Endodermal cell (in vitro differentiated cells): ENCODE results near the gene CLEC4E. TPM values are rescaled to one million over a fixed set of nuclear protein-coding genes. Genes with fewer than 3 reads are reported as not detected.
A peak's percentile ranks its signal among the peaks of the same experiment; 100 is the strongest.

ENCODE experiments used
- DNase-seq: peaks from one replicate; pipeline ENCODE4 v3.0.0-alpha.2; 2017
- H3K27ac ChIP-seq: 2 replicates; pipeline ENCODE4 v1.5.1; 2013; ENCODE audit warnings: mild to moderate bottlenecking, low read depth, low read length, moderate library complexity
- H3K27me3 ChIP-seq: 2 replicates; pipeline ENCODE4 v1.6.1; 2013; ENCODE audit warnings: mild to moderate bottlenecking, low read length, moderate library complexity; ENCODE audit not compliant: insufficient read depth, control insufficient read depth, poor library complexity, severe bottlenecking
- H3K36me3 ChIP-seq: 2 replicates; pipeline ENCODE4 v1.7.0; 2013; ENCODE audit warnings: mild to moderate bottlenecking, low read length, moderate library complexity; ENCODE audit not compliant: control insufficient read depth, insufficient read depth
- H3K4me1 ChIP-seq: one replicate; pipeline ENCODE4 v1.7.0; 2013; ENCODE audit warnings: low read length; ENCODE audit not compliant: control insufficient read depth, insufficient read depth
- H3K4me3 ChIP-seq: 2 replicates; pipeline ENCODE4 v1.5.1; 2013; ENCODE audit warnings: mild to moderate bottlenecking, low read length, moderate library complexity
- H3K9ac ChIP-seq: 2 replicates; pipeline ENCODE4 v1.6.1; 2013; ENCODE audit warnings: mild to moderate bottlenecking, low read length, moderate library complexity; ENCODE audit not compliant: poor library complexity, severe bottlenecking; ENCODE audit errors: extremely low read depth
- H3K9me3 ChIP-seq: 2 replicates; pipeline ENCODE4 v1.6.1; 2013; ENCODE audit warnings: mild to moderate bottlenecking, low read length, moderate library complexity; ENCODE audit not compliant: control insufficient read depth
- H3K27ac Mint-ChIP-seq: 2 replicates; pipeline ENCODE4 v1.8.0; 2020; ENCODE audit warnings: mixed read lengths
- H3K27me3 Mint-ChIP-seq: 2 replicates; pipeline ENCODE4 v1.8.0; 2021; ENCODE audit warnings: mild to moderate bottlenecking, mixed read lengths; ENCODE audit not compliant: insufficient read depth
- H3K36me3 Mint-ChIP-seq: 2 replicates; pipeline ENCODE4 v1.8.0; 2020; ENCODE audit warnings: low read depth, mixed read lengths
- H3K4me1 Mint-ChIP-seq: 2 replicates; pipeline ENCODE4 v1.8.0; 2020; ENCODE audit warnings: mixed read lengths
- H3K4me3 Mint-ChIP-seq: 2 replicates; pipeline ENCODE4 v1.8.0; 2020; ENCODE audit warnings: mild to moderate bottlenecking, moderate library complexity, mixed read lengths
- H3K9me3 Mint-ChIP-seq: 2 replicates; pipeline ENCODE4 v1.8.0; 2020; ENCODE audit warnings: mild to moderate bottlenecking, mixed read lengths
- WGBS, 2 experiments: methylation state at CpG; one replicate each; pipeline versions ENCODE4 v1.1.5 to v1.1.7; 2013; ENCODE audit warnings: missing lambda C conversion rate in 2 of 2, mixed read lengths in 1 of 2; ENCODE audit not compliant: insufficient coverage in 1 of 2, insufficient read length in 1 of 2; 5-methylcytosine and 5-hydroxymethylcytosine counted together
- total RNA-seq, 2 donors: library from RNA; stranded (reverse); fragmentation: NEBNext Ultra II Directional in 1 of 2; extraction: Animal tissue kit (Norgen Biotek cat#: 25700) in 1 of 2; gene quantifications; 2 replicates in 1 of 2; 3 replicates in 1 of 2; pipeline ENCODE4 v1.2.1, GENCODE V29; 2021
- TF ChIP-seq, protein P1 (sequence below): fragments of 200-600 bp; sonication (generic); conservative IDR thresholded peaks from 2 replicates; pipeline ENCODE4 v1.5.0; 2021; ENCODE audit warnings: antibody characterized with exemption, mild to moderate bottlenecking

The CLEC4E gene
- total RNA-seq, 2 donors from 2014 or later: not detected

DNA sequence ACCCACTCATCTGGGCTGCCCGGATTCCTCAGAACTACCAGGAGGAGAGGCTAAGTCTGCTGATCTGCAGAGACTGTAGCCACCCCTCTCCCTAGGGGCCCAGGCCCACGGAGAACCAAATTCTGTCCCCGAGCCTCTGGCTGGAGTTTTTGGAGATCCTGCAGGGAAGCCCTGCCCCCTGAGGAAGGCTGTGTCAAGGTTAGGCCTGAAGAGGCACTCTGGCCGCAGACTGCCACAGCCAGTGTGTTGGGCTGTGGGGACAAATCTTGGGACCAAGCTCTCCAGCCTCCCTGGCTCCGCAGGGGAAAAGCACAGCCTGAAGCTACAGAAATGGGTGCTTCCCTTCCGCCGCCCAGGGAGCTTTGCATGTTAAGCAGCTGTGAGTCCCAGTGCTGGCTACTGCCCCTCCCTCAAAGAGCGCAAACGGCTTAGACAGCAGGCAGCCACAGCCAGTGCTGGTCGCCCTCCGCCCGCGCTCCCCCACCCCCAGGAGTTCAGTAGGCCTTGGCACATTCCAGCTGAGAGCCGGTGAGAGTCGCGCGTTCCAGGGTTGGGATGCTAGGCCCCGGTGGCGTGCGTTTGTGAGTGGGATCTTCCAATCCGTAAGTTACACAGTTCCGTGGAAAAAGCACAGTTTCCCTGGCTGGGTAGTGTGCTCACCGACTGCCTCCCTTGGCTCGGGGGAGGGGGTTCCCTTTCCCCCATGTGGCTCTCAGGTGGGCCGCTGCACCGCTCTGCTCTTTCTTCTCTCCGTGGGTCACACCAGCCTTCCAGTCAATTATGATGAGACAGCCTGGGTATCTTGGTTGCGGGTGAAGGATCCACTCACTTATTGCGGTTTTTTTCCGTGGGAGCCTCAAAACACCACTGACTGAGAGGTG is 13.2 kb downstream of the CLEC4E start:
- no peak overlapping the region for H3K27ac ChIP-seq
- Mint-ChIP-seq H3K36me3 (peaks cover 5% of the 10 kb centered on the region), H3K4me1 (peaks cover 9% of the 10 kb centered on the region), H3K9me3 (peaks cover 37% of the 10 kb centered on the region), H3K27me3 (no peaks in the 10 kb centered on the region), H3K4me3 (no peak overlapping the region), H3K27ac (peak overlapping the region; percentile 28)
- H3K9ac ChIP-seq: no peak overlapping the region
- peaks cover 13% of the 10 kb centered on the region for H3K9me3 ChIP-seq
- no peaks in the 10 kb centered on the region for H3K4me1 ChIP-seq
- WGBS, 2 experiments: 79 to 91% methylated on average over 26 to 30 of the region's 30 CpGs
- DNase-seq: peak; percentile 84
- no peaks in the 10 kb centered on the region for H3K27me3 ChIP-seq
- H3K36me3 ChIP-seq: no peaks in the 10 kb centered on the region
- H3K4me3 ChIP-seq: no peak overlapping the region
- TF ChIP-seq, protein P1, sequence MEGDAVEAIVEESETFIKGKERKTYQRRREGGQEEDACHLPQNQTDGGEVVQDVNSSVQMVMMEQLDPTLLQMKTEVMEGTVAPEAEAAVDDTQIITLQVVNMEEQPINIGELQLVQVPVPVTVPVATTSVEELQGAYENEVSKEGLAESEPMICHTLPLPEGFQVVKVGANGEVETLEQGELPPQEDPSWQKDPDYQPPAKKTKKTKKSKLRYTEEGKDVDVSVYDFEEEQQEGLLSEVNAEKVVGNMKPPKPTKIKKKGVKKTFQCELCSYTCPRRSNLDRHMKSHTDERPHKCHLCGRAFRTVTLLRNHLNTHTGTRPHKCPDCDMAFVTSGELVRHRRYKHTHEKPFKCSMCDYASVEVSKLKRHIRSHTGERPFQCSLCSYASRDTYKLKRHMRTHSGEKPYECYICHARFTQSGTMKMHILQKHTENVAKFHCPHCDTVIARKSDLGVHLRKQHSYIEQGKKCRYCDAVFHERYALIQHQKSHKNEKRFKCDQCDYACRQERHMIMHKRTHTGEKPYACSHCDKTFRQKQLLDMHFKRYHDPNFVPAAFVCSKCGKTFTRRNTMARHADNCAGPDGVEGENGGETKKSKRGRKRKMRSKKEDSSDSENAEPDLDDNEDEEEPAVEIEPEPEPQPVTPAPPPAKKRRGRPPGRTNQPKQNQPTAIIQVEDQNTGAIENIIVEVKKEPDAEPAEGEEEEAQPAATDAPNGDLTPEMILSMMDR: peak; percentile 34

DNA sequence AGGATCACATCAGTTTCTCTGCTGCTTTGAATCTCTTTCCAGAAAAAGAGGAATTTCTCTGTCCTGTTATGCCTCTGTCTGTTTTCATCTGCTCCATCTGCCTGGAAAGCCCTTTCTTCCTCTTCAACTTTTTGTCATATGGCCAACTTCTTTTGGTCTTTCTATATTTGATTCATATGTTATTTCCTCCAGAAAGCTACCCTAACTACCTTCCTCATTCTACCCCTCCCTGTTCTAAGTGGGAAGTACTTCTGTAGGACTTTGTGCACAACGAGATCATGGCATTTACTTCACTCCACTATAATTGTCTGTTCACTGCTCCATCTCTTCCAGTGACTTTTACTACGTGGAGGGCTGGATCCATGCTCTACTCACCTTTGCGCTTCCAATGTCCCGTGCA is 21.5 kb downstream of the CLEC4E start:
- peaks cover 15% of the 10 kb centered on the region for H3K9me3 Mint-ChIP-seq
- WGBS, 2 experiments: 94 to 100% methylated on average over 3 to 4 of the region's 4 CpGs
- TF ChIP-seq, protein P1: no peak
- H3K27me3 Mint-ChIP-seq: no peaks in the 10 kb centered on the region
- peaks cover 1% of the 10 kb centered on the region for H3K36me3 Mint-ChIP-seq
- H3K27me3 ChIP-seq: no peaks in the 10 kb centered on the region
- peaks cover 7% of the 10 kb centered on the region for H3K9me3 ChIP-seq
- H3K36me3 ChIP-seq: no peaks in the 10 kb centered on the region
- no peak overlapping the region for H3K27ac ChIP-seq
- H3K4me3 ChIP-seq: no peak overlapping the region
- H3K4me1 Mint-ChIP-seq: peaks cover 10% of the 10 kb centered on the region
- H3K9ac ChIP-seq: no peak overlapping the region
- H3K4me3 Mint-ChIP-seq: no peak overlapping the region
- no peak overlapping the region for H3K27ac Mint-ChIP-seq
- no peak for DNase-seq
- no peaks in the 10 kb centered on the region for H3K4me1 ChIP-seq

DNA sequence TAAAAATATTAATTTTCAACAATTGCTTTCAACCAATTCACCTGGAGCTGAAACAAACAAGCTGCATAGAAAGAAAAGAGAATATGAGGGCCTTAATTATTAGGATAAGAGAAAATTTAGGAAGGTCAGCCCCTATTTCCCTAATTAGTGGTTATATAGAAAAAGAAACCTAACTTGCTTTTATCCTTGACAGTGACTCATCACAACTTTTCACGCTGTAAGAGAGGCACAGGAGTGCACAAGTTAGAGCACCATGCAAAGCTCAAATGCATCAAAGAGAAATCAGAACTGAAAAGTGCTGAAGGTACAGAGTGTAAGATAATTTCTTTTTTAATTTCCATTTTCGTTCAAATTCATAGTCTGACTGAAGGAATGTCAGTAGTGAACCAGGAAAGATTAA is 22.7 kb downstream of the CLEC4E start:
- Mint-ChIP-seq H3K4me3 (no peak overlapping the region), H3K36me3 (no peaks in the 10 kb centered on the region), H3K27me3 (no peaks in the 10 kb centered on the region), H3K4me1 (peaks cover 10% of the 10 kb centered on the region), H3K9me3 (peaks cover 3% of the 10 kb centered on the region), H3K27ac (no peak overlapping the region)
- Histone ChIP-seq H3K4me3 (no peak overlapping the region), H3K9ac (no peak overlapping the region), H3K27ac (no peak overlapping the region), H3K36me3 (no peaks in the 10 kb centered on the region), H3K27me3 (no peaks in the 10 kb centered on the region), H3K4me1 (no peaks in the 10 kb centered on the region), H3K9me3 (peaks cover 7% of the 10 kb centered on the region)
- TF ChIP-seq, protein P1: no peak
- 98 to 100% methylated on average over 2 of the region's 2 CpGs for WGBS, 2 experiments
- no peak for DNase-seq
